Germinal center (tissue), 1 donor: Measurements from ENCODE around the gene LRRC8E.
A peak's percentile ranks its signal among the peaks of the same experiment; 100 is the strongest.
"Not testable (repeated sequence)": the region's sequence is repeated elsewhere in the genome, so short reads cannot be mapped to it uniquely, and the experiment has no call there.

Experiments used
- DNase-seq: peaks from one replicate; pipeline ENCODE4 v3.0.0; 2012; ENCODE audit warnings: mixed read lengths, low spot score

LRRC8E gene

DNA sequence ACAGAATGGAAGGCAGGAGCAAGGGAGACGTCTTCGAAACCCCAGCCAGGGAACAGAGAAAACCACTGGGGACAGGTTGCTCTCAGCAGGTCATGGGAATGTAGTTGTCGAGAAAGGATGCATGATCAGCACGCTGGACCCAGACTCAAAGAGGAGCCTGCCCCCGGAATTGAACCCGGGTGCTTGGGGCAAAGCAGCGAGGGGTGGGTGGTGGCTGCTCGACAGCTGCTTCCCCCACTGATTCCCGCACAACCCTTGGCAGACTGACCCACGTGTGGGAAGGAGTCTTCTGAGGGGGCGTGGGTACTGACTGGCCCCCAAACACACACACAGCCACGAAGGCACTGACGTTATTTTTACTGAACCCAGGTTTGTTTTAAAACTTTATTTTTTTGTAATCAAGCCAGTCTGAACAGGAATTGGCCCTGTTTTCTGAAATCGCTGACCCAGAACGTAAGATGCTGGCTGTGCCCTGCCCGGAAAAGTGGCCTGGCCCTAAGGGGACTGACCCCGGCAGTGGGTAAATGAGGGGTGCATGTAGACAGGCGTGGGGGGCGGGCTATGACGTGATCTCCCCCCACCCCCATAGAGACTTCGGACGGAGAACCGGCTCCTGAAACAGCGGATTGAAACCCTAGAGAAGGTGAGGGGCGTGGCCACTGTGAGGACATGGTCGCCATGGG is 32.7 kb upstream of the LRRC8E start:
- no peak for DNase-seq

- DNase-seq = no peak
Measured at GRCh38 chr19:7856109-7856591, 32.2 kb upstream of the LRRC8E start.

- DNase-seq = no peak
Measured at GRCh38 chr19:7856679-7857663, 31.3 kb upstream of the LRRC8E start.

DNA sequence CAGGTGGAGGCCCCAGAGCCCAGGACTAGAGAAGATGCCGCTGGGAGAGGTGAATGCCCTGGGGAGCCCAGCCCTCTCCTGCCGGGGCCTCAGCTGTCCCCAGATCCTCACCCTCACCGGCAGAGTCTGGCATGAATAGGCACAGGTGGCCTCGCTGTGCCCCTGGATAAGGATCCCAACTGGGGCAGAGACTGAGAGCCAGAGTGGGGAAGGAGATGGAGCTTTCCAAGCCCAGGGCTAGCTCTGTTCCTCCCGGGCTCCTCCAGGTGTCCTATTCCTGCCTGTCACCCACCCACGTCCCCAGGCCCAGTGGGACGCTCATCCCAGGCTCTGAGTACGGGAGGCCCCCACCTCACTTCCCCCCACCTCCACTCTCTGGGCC is 30.6 kb upstream of the LRRC8E start:
- DNase-seq = no peak

DNA sequence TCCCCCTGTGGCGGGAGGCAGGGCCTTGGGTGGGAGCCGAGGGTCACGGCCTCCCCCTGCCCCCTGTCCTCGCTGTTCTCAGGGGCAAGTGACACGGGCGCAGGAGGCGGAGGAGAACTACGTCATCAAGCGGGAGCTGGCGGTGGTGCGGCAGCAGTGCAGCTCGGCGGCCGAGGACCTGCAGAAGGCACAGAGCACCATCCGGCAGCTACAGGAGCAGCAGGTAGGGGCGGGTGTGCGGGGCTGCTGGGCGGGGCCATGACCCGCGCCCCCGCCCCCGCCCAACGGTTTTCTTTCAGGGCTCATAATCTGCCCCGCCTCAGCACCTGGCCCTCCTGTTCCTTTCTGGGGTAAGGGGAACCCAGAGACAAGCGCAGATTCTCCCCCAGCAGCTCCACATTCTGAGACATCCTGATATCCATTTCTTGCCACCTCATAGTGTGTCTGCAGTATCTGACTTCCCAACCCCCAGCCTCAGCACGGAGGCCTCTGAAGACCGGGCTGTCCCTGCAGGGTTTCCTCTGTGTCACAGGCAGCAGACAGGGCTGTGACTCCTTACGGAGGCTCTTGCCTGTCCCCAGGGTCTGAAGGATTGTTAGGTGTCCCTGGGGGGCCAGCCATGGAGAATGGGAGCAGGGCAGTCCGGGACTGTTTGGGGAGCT is 30.1 kb upstream of the LRRC8E start:
- DNase-seq = peak; percentile 42

- DNase-seq = not testable (repeated sequence)
Measured at GRCh38 chr19:7859087-7859486, 29.2 kb upstream of the LRRC8E start.

GRCh38 chr19:7859831-7860713 is 28.2 kb upstream of the LRRC8E start:
- no peak for DNase-seq

GRCh38 chr19:7860714-7861618 is 27.3 kb upstream of the LRRC8E start:
- no peak for DNase-seq

GRCh38 chr19:7861619-7862412 is 26.5 kb upstream of the LRRC8E start:
- no peak for DNase-seq

GRCh38 chr19:7862413-7862951 is 25.8 kb upstream of the LRRC8E start:
- peak; percentile 94 for DNase-seq

DNA sequence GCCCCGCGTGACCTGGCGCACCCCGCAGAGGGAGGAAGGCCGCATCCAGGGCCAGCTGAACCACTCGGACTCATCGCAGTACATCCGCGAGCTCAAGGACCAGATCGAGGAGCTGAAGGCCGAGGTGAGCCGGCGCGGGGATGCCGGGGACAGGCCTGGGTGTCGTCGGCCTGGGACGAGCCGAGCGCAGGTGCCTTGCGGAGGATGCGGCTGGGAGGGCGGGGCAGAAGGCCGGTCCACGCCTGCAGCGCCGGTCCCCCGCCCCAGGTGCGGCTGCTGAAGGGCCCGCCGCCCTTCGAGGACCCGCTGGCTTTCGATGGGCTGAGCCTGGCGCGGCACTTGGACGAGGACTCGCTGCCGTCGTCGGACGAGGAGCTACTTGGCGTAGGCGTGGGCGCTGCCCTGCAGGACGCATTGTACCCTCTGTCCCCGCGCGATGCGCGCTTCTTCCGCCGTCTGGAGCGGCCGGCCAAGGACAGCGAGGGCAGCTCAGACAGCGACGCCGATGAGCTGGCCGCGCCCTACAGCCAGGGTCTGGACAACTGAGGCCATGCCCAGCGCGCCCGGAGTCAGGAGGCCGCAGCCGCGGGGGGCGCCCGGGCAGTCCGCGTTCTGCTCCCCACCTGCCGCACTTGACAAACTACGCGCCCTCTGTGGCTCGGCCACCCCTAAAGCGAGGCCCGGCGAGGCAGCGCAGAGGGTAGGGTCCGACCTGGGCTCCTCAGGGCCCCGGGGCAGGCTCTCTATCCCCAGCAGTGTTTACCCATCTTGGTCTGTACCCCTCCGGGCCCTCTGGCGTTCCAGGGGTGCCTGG is 24.9 kb upstream of the LRRC8E start:
- DNase-seq = no peak

- DNase-seq = no peak
Measured at GRCh38 chr19:7863971-7864689, 24.2 kb upstream of the LRRC8E start.

DNA sequence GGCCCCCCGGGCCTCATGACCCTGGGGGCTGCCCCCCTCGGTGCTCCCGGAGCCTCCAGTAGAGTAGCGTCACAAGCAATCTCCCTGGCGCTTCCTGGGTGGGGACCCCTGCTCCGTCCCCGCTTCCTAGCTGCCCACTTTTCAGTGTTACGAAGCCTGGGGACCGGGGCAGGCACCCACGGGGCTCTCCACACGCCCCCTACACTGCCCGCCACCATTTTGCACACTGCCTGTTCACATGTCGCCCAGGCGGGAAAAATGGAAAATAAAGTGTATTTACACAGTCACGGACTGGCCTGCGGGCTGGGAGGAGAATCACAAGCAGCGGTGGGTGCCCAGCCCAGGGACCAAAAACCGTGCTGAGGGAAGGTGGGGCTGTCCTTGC is 23.6 kb upstream of the LRRC8E start:
- no peak for DNase-seq

GRCh38 chr19:7865262-7865911 is 22.9 kb upstream of the LRRC8E start:
- no peak for DNase-seq

DNA sequence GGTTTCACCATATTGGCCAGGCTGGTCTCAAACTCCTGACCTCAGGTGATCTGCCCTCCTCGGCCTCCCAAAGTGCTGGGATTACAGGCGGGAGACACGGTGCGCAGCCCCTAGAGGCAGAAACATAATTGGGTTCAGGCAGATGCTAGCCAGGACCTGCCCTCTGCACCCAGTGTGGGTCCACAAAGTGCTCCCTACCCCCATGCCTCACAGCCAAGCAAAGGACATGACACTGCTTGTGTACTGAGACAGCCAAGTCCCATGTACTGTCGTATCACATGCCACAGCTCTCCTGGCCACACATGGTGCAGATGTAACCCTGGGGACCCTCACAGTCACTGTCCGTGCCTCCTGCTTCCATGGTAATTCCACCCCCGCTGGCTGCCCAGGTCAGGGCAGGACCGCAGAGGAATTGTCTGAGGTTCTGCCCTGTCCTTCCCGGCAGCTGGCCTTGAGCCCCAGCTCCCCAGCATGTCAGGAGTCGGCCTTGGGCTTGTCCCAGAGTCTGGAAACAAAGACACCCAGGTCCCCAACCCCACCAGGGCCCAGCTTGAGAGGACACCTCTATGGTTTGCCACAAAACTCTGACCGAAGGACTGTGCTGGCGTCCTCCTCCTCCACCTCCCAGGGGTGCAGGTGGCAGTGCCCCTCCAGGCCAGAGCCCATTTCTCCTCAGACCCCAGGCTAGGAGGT is 21.8 kb upstream of the LRRC8E start:
- no peak for DNase-seq

DNA sequence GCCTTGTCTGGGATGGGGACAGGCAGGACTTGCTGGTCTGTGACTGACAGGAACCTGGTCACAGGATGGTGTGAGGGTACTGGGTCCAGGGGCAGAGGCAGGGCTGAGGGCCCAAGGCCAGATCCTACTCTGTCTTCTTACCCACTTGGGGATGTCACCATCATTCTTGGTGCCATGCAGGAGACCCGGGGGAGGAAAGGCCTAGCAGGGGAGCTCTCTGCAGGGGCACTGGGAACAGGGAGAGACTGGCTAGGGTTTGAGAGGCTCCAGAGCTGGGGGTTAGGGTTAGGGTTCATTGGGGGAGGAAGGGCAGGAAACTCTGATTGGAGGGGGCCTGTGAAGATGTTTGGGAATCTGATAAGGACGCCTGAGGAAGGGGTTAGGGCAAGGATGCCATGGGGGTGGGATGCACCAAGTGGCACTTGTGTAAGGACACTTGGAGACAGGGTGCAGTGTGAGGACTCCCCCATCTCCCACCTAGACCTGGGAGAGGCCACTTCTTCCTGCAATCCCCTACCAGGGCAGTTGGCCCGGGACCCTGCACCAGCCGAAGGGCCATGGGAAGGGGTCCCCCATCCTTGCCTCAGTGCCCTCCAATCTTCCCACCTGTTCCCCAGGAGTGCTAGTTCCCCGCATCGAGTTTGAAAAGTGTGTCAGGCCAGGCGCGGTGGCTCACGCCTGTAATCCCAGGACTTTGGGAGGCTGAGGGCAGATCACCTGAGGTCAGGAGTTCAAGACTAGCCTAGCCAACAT is 21.0 kb upstream of the LRRC8E start:
- no peak for DNase-seq
